OCI-LY7 (cell line): ENCODE measurements around the gene CRYL1. TPM values are rescaled to one million over a fixed set of nuclear protein-coding genes. Genes with fewer than 3 reads are reported as not detected.

Experiments
- BruUV-seq: library from RNA; stranded (reverse); fragments of 400-500 nt; replicated peaks from 2 replicates; lab custom pipeline; 2021; lab: Mats Ljungman, UMichigan
- CTCF ChIA-PET: fragments of 300-600 bp; sonication (Branson Sonifier 250); formaldehyde crosslinking; loops from one replicate; lab custom pipeline; 2022; ENCODE audit warnings: antibody characterized with exemption; ENCODE audit not compliant: unreplicated experiment; lab: Charles Lee
- POLR2A ChIA-PET: fragments of 300-600 bp; sonication (Branson Sonifier 250); formaldehyde crosslinking; loops from one replicate; lab custom pipeline; 2022; ENCODE audit warnings: antibody characterized with exemption; lab: Charles Lee
- DNase-seq: peaks from one replicate; pipeline ENCODE4 v3.0.0-alpha.2; 2015; ENCODE audit warnings: low spot score
- H2AFZ ChIP-seq: fragments of 200-600 bp; sonication (generic), shearing (Covaris generic); 2 replicates; pipeline ENCODE4 v1.6.1; 2014; ENCODE audit warnings: mild to moderate bottlenecking, antibody characterized with exemption, low read length, moderate library complexity
- H3K27ac ChIP-seq: fragments of 200-600 bp; sonication (generic); 2 replicates; pipeline ENCODE4 v1.5.1; 2014; ENCODE audit warnings: mixed run types, low read depth, mild to moderate bottlenecking, moderate library complexity, low read length, inconsistent platforms; ENCODE audit not compliant: poor library complexity, severe bottlenecking
- H3K36me3 ChIP-seq: fragments of 200-600 bp; sonication (generic); 2 replicates; pipeline ENCODE4 v1.6.1; 2014; ENCODE audit warnings: mild to moderate bottlenecking, antibody characterized with exemption, low read length, moderate library complexity, mixed read lengths; ENCODE audit not compliant: insufficient read depth
- H3K4me1 ChIP-seq: fragments of 200-600 bp; sonication (generic); 2 replicates; pipeline ENCODE4 v1.5.1; 2014; ENCODE audit warnings: mild to moderate bottlenecking, low read length; ENCODE audit not compliant: insufficient read depth, poor library complexity, severe bottlenecking
- H3K4me2 ChIP-seq: fragments of 200-600 bp; sonication (generic); 2 replicates; pipeline ENCODE4 v1.6.1; 2014; ENCODE audit warnings: mild to moderate bottlenecking, low read length
- H3K4me3 ChIP-seq: fragments of 200-600 bp; sonication (generic); 2 replicates; pipeline ENCODE4 v1.5.1; 2014; ENCODE audit warnings: mild to moderate bottlenecking, low read depth, low read length; ENCODE audit not compliant: poor library complexity, severe bottlenecking
- H3K79me2 ChIP-seq: fragments of 200-600 bp; sonication (generic); 2 replicates; pipeline ENCODE4 v1.6.1; 2016; ENCODE audit warnings: low read depth, mild to moderate bottlenecking, low read length, moderate library complexity, mixed read lengths; ENCODE audit not compliant: insufficient read depth
- H3K9me2 ChIP-seq: fragments of 200-600 bp; sonication (generic); 2 replicates; pipeline ENCODE4 v1.6.1; 2016; ENCODE audit warnings: mild to moderate bottlenecking, low read length, mixed read lengths; ENCODE audit not compliant: insufficient read depth
- H3K9me3 ChIP-seq: fragments of 200-600 bp; sonication (generic); 2 replicates; pipeline ENCODE4 v1.6.1; 2014; ENCODE audit warnings: mild to moderate bottlenecking, mixed run types, low read length, mixed read lengths
- H4K20me1 ChIP-seq: fragments of 200-600 bp; sonication (generic); 2 replicates; pipeline ENCODE4 v1.6.1; 2014; ENCODE audit warnings: mild to moderate bottlenecking, antibody characterized with exemption, low read length, moderate library complexity, mixed read lengths; ENCODE audit not compliant: insufficient read depth
- CTCF ChIP-seq: fragments of 200-600 bp; sonication (generic); conservative IDR thresholded peaks from 2 replicates; pipeline ENCODE4 v1.5.1; 2014; ENCODE audit warnings: mild to moderate bottlenecking, antibody characterized with exemption, low read length, moderate library complexity, mixed read lengths
- EZH2phosphoT487 ChIP-seq: fragments of 200-600 bp; sonication (generic); IDR thresholded peaks from 2 replicates; pipeline ENCODE4 v1.6.1; 2018; ENCODE audit warnings: low read depth, borderline replicate concordance, mild to moderate bottlenecking, mixed run types, antibody characterized with exemption, low read length, moderate library complexity, mixed read lengths
- intact Hi-C: fragments of 100-400 bp; cut with micrococcal nuclease; formaldehyde crosslinking; loops from one replicate; pipeline ENCODE4 v1.10.0; 2022; ENCODE audit not compliant: unreplicated experiment
- total RNA-seq, 2 experiments: library from RNA; depleted of rRNA in 1 of 2; stranded (reverse); fragments of >200 nt in 1 of 2; shearing (Covaris generic) in 1 of 2; gene quantifications; 2 replicates each; pipeline ENCODE4 v1.2.3, GENCODE V29; 2014 to 2022

Gene CRYL1
- total RNA-seq, 2 experiments from 2014 or later = not detected

GRCh38 chr13:20457670-20458069 lies 68.0 kb downstream of the CRYL1 start:
- intact Hi-C loops = no loop called here
- POLR2A ChIA-PET = no interaction called here
- Histone ChIP-seq H2AFZ (no peak overlapping the region), H3K36me3 (no peaks in the 10 kb centered on the region), H3K4me2 (no peak overlapping the region), H3K79me2 (no peaks in the 10 kb centered on the region), H3K9me2 (no peaks in the 10 kb centered on the region), H3K9me3 (no peaks in the 10 kb centered on the region), H3K4me1 (no peaks in the 10 kb centered on the region), H3K27ac (no peak overlapping the region), H4K20me1 (no peaks in the 10 kb centered on the region), H3K4me3 (no peak overlapping the region)
- no TSS peak for BruUV-seq
- DNase-seq = no peak
- TF ChIP-seq CTCF (no peak), EZH2phosphoT487 (no peak)
- CTCF ChIA-PET = interaction anchor here (0.6 kb wide), 1 partner anchor 18 kb away, joined by 3 read pairs; no protein-coding TSS in a partner anchor

GRCh38 chr13:20456737-20457136 lies 68.9 kb downstream of the CRYL1 start:
- Histone ChIP-seq H3K9me2 (no peaks in the 10 kb centered on the region), H3K27ac (no peak overlapping the region), H3K4me2 (no peak overlapping the region), H3K4me3 (no peak overlapping the region), H3K4me1 (no peaks in the 10 kb centered on the region), H2AFZ (no peak overlapping the region), H3K9me3 (no peaks in the 10 kb centered on the region), H3K79me2 (no peaks in the 10 kb centered on the region), H4K20me1 (no peaks in the 10 kb centered on the region), H3K36me3 (no peaks in the 10 kb centered on the region)
- no TSS peak for BruUV-seq
- intact Hi-C loops = no loop called here
- ChIA-PET CTCF (no interaction called here), POLR2A (interaction anchor here (2.8 kb wide), 1 partner anchor 13 kb away, joined by 12 read pairs; no protein-coding TSS in a partner anchor)
- TF ChIP-seq CTCF (no peak), EZH2phosphoT487 (no peak)
- no peak for DNase-seq

- Histone ChIP-seq H3K4me1 (no peaks in the 10 kb centered on the region), H3K27ac (no peak overlapping the region), H3K9me2 (no peaks in the 10 kb centered on the region), H2AFZ (no peak overlapping the region), H3K79me2 (no peaks in the 10 kb centered on the region), H4K20me1 (no peaks in the 10 kb centered on the region), H3K4me3 (no peak overlapping the region), H3K36me3 (no peaks in the 10 kb centered on the region), H3K9me3 (peaks cover 9% of the 10 kb centered on the region; the same call in 1 of the 2 replicates), H3K4me2 (no peak overlapping the region)
- no TSS peak for BruUV-seq
- TF ChIP-seq EZH2phosphoT487 (no peak), CTCF (no peak)
- no peak for DNase-seq
- ChIA-PET CTCF (no interaction called here), POLR2A (interaction anchor here (0.6 kb wide), 1 partner anchor 20 kb away, joined by 6 read pairs; no protein-coding TSS in a partner anchor)
- intact Hi-C loops = no loop called here
These were observed 74.3 kb downstream of the CRYL1 start for GRCh38 chr13:20451397-20451796.
